Lung (tissue), 12 donors: ENCODE measurements around the gene EPHA4. TPM values are rescaled to one million over a fixed set of nuclear protein-coding genes. Genes with fewer than 3 reads are reported as not detected.

Experiments used
- ATAC-seq: fragments of 200-7000 bp; cut with Tn5 transposase; one replicate; pipeline ENCODE4 v1.9.1; 2020; ENCODE audit warnings: moderate number of reproducible peaks; ENCODE audit not compliant: insufficient read depth, low FRiP score
- DNase-seq, 3 donors: peaks; one replicate each; pipeline ENCODE4 v3.0.0-alpha.2; 2013 to 2017
- H3K27ac ChIP-seq, 2 donors: one replicate each; pipeline ENCODE4 v1.5.1; 2013; ENCODE audit warnings: mild to moderate bottlenecking in 2 of 2, moderate library complexity in 2 of 2, control low read depth in 1 of 2, inconsistent platforms in 1 of 2, low read depth in 1 of 2, low read length in 1 of 2
- H3K27me3 ChIP-seq, 3 donors: one replicate each; pipeline ENCODE4 v1.5.1; 2013; ENCODE audit warnings: low read length in 2 of 3; ENCODE audit not compliant: control insufficient read depth in 3 of 3, insufficient read depth in 3 of 3
- H3K36me3 ChIP-seq, 4 donors: one replicate each; pipeline ENCODE4 v1.5.1; 2013; ENCODE audit warnings: low read length in 4 of 4, mild to moderate bottlenecking in 1 of 4, moderate library complexity in 1 of 4; ENCODE audit not compliant: control insufficient read depth in 4 of 4, insufficient read depth in 4 of 4
- H3K4me1 ChIP-seq, 5 donors: one replicate each; pipeline ENCODE4 v1.5.1; 2013; ENCODE audit warnings: low read length in 5 of 5, mild to moderate bottlenecking in 2 of 5, moderate library complexity in 1 of 5; ENCODE audit not compliant: control insufficient read depth in 5 of 5, insufficient read depth in 5 of 5
- H3K4me3 ChIP-seq: one replicate; pipeline ENCODE4 v1.5.1; 2013; ENCODE audit warnings: mild to moderate bottlenecking, control low read depth, moderate library complexity
- H3K9ac ChIP-seq, 2 donors: one replicate each; pipeline ENCODE4 v1.5.1; 2013; ENCODE audit warnings: low read length in 2 of 2, control low read depth in 1 of 2; ENCODE audit not compliant: insufficient read depth in 1 of 2
- H3K9me3 ChIP-seq, 4 donors: one replicate each; pipeline ENCODE4 v1.5.1; 2013; ENCODE audit warnings: low read length in 3 of 4, mild to moderate bottlenecking in 1 of 4, moderate library complexity in 1 of 4; ENCODE audit not compliant: control insufficient read depth in 4 of 4, insufficient read depth in 3 of 4
- CTCF ChIP-seq: IDR thresholded peaks from 2 replicates; pipeline ENCODE4 v1.5.1; 2012; ENCODE audit warnings: mild to moderate bottlenecking; ENCODE audit errors: control extremely low read depth, extremely low read depth
- WGBS, 2 donors: extraction: QIAGEN DNeasy Blood & Tissue Kit; methylation state at CpG; one replicate each; pipeline ENCODE4 v1.1.7; 2013; 5-methylcytosine and 5-hydroxymethylcytosine counted together
- polyA plus RNA-seq, 2 donors: library from polyadenylated mRNA; stranded (reverse); fragments of 200-250 nt; gene quantifications; one replicate each; pipeline ENCODE4 v1.2.1, GENCODE V29; 2013
- total RNA-seq, 2 donors: library from RNA; depleted of rRNA in 1 of 2; stranded (reverse); fragments of >200 nt in 1 of 2; gene quantifications; one replicate each; pipeline ENCODE4 v1.2.1, GENCODE V29; 2014 to 2021
- donor health status: control.
- donor health status: control.
- donor health status: Bipolar disorder and iron deficiency.
- donor health status: healthy.
- donor health status: DM: yes; HTN: yes; CAD: no.

Gene EPHA4
- total and polyA plus RNA-seq, 4 donors: 2.5 to 28.8 (median 14.7) TPM

- Histone ChIP-seq H3K9ac (no peak overlapping the region), H3K9me3 (peaks cover 0 to 2% (median 0%) of the 10 kb centered on the region in 4 donors), H3K4me1 (peaks cover 0 to 11% (median 1%) of the 10 kb centered on the region in 5 donors), H3K27ac (no peak overlapping the region), H3K36me3 (no peaks in the 10 kb centered on the region), H3K4me3 (no peak overlapping the region), H3K27me3 (no peaks in the 10 kb centered on the region)
- DNase-seq: peak in 1 of 3 donors; percentile 36
- no peak for TF ChIP-seq CTCF
- no peak for ATAC-seq
- WGBS, 2 donors: 86 to 88% methylated on average over 7 of the region's 7 CpGs
Measured at GRCh38 chr2:221480163-221480562, 91.9 kb downstream of the EPHA4 start.

GRCh38 chr2:221478485-221478863, 93.6 kb downstream of the EPHA4 start:
- Histone ChIP-seq H3K27ac (no peak overlapping the region), H3K4me1 (peaks cover 0 to 11% (median 1%) of the 10 kb centered on the region in 5 donors), H3K4me3 (no peak overlapping the region), H3K9me3 (peaks cover 0 to 2% (median 0%) of the 10 kb centered on the region in 4 donors), H3K36me3 (no peaks in the 10 kb centered on the region), H3K27me3 (no peaks in the 10 kb centered on the region), H3K9ac (no peak overlapping the region)
- no peak for ATAC-seq
- DNase-seq: no peak
- no peak for TF ChIP-seq CTCF
- WGBS, 2 donors: 71 to 77% methylated on average over 2 of the region's 2 CpGs

- Histone ChIP-seq H3K27me3 (no peaks in the 10 kb centered on the region), H3K9ac (no peak overlapping the region), H3K27ac (no peak overlapping the region), H3K9me3 (peaks cover 0 to 2% (median 0%) of the 10 kb centered on the region in 4 donors), H3K4me3 (no peak overlapping the region), H3K4me1 (peaks cover 0 to 8% (median 1%) of the 10 kb centered on the region in 5 donors), H3K36me3 (no peaks in the 10 kb centered on the region)
- no peak for TF ChIP-seq CTCF
- 74 to 77% methylated on average over 8 of the region's 8 CpGs for WGBS, 2 donors
- ATAC-seq (no peak), DNase-seq (no peak)
Measured at GRCh38 chr2:221477714-221478484, 94.2 kb downstream of the EPHA4 start.

- 94% methylated on average over 1 of the region's 1 CpG for WGBS, 2 donors
- no peak overlapping the region for H3K27ac ChIP-seq
- H3K4me3 ChIP-seq: no peak overlapping the region
- DNase-seq (no peak), ATAC-seq (no peak)
- peaks cover 0 to 2% (median 0%) of the 10 kb centered on the region in 4 donors for H3K9me3 ChIP-seq
- H3K4me1 ChIP-seq: peaks cover 0 to 4% (median 0%) of the 10 kb centered on the region in 5 donors
- H3K36me3 ChIP-seq: no peaks in the 10 kb centered on the region
- no peaks in the 10 kb centered on the region for H3K27me3 ChIP-seq
- H3K9ac ChIP-seq: no peak overlapping the region
- no peak for TF ChIP-seq CTCF
Measured at GRCh38 chr2:221476195-221476594, 95.9 kb downstream of the EPHA4 start.
